ENCODE data around the gene ADK. TPM values are rescaled to one million over a fixed set of nuclear protein-coding genes. Genes with fewer than 3 reads are reported as not detected.

The ADK gene
- total and polyA plus RNA-seq, 2 of the 13 experiments (the other 11 are each of a cell fraction or from before 2014, with no cell fraction given): 48.6 to 79.1 TPM

DNA sequence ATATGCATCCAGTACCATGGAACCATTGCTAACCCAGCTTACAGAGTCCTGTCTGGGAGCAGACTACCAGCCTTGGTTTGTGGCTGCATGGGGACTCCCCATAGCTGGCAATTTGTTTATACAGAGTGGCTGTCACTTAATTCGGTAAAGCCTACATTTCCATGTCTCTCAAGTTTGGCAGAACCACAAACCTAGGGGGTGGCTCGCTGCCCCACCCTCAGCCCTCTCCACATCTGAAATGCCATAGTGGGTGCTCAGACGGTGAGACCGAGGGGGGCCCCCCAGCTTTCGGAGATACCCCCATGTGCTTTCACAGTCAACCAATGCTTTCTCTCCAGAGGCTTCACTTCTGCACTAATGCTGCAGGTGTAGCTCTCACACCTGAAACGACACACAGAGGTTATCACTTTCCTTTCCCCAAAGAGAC, 599.8 kb downstream of the ADK start:
- CTCF ChIA-PET (ENCODE audit: low intra/inter-chr PET ratio, low total read pairs): no interaction called here
- no peaks in the 10 kb centered on the region for H3K36me3 ChIP-seq (replicated peaks in 1 of 2; ENCODE audit: control insufficient read depth in 1 of 2, insufficient read depth in 2 of 2, low read length in 2 of 2)
- H3K27ac ChIP-seq (ENCODE audit: extremely low read length, insufficient read depth, low read length): no peak overlapping the region
- peaks cover 0 to 1% of the 10 kb centered on the region in 2 experiments; a peak in 2 of 5 replicates for H3K27me3 ChIP-seq (ENCODE audit: control insufficient read depth in 1 of 2, insufficient read depth in 2 of 2, low read length in 2 of 2)
- no peak overlapping the region for H3K9ac ChIP-seq (ENCODE audit: insufficient read depth, low read depth, low read length)
- no peak overlapping the region for H3K4me2 ChIP-seq (ENCODE audit: low read depth, low read length)
- intact Hi-C loops (cut with micrococcal nuclease; ENCODE audit: unreplicated experiment) (no loop called here), in situ Hi-C loops (cut with HindIII; ENCODE audit: extremely low pct_ligation_motif_present, low pct_unique_long_range_greater_than_20kb) (no loop called here)
- H2AFZ ChIP-seq (ENCODE audit: low read length): no peak overlapping the region
- TF ChIP-seq, protein P1, sequence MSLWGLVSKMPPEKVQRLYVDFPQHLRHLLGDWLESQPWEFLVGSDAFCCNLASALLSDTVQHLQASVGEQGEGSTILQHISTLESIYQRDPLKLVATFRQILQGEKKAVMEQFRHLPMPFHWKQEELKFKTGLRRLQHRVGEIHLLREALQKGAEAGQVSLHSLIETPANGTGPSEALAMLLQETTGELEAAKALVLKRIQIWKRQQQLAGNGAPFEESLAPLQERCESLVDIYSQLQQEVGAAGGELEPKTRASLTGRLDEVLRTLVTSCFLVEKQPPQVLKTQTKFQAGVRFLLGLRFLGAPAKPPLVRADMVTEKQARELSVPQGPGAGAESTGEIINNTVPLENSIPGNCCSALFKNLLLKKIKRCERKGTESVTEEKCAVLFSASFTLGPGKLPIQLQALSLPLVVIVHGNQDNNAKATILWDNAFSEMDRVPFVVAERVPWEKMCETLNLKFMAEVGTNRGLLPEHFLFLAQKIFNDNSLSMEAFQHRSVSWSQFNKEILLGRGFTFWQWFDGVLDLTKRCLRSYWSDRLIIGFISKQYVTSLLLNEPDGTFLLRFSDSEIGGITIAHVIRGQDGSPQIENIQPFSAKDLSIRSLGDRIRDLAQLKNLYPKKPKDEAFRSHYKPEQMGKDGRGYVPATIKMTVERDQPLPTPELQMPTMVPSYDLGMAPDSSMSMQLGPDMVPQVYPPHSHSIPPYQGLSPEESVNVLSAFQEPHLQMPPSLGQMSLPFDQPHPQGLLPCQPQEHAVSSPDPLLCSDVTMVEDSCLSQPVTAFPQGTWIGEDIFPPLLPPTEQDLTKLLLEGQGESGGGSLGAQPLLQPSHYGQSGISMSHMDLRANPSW (CRISPR knock-in tag; IDR thresholded peaks at IDR 0.05; ENCODE audit: borderline replicate concordance): no peak
- TF ChIP-seq, protein P2, sequence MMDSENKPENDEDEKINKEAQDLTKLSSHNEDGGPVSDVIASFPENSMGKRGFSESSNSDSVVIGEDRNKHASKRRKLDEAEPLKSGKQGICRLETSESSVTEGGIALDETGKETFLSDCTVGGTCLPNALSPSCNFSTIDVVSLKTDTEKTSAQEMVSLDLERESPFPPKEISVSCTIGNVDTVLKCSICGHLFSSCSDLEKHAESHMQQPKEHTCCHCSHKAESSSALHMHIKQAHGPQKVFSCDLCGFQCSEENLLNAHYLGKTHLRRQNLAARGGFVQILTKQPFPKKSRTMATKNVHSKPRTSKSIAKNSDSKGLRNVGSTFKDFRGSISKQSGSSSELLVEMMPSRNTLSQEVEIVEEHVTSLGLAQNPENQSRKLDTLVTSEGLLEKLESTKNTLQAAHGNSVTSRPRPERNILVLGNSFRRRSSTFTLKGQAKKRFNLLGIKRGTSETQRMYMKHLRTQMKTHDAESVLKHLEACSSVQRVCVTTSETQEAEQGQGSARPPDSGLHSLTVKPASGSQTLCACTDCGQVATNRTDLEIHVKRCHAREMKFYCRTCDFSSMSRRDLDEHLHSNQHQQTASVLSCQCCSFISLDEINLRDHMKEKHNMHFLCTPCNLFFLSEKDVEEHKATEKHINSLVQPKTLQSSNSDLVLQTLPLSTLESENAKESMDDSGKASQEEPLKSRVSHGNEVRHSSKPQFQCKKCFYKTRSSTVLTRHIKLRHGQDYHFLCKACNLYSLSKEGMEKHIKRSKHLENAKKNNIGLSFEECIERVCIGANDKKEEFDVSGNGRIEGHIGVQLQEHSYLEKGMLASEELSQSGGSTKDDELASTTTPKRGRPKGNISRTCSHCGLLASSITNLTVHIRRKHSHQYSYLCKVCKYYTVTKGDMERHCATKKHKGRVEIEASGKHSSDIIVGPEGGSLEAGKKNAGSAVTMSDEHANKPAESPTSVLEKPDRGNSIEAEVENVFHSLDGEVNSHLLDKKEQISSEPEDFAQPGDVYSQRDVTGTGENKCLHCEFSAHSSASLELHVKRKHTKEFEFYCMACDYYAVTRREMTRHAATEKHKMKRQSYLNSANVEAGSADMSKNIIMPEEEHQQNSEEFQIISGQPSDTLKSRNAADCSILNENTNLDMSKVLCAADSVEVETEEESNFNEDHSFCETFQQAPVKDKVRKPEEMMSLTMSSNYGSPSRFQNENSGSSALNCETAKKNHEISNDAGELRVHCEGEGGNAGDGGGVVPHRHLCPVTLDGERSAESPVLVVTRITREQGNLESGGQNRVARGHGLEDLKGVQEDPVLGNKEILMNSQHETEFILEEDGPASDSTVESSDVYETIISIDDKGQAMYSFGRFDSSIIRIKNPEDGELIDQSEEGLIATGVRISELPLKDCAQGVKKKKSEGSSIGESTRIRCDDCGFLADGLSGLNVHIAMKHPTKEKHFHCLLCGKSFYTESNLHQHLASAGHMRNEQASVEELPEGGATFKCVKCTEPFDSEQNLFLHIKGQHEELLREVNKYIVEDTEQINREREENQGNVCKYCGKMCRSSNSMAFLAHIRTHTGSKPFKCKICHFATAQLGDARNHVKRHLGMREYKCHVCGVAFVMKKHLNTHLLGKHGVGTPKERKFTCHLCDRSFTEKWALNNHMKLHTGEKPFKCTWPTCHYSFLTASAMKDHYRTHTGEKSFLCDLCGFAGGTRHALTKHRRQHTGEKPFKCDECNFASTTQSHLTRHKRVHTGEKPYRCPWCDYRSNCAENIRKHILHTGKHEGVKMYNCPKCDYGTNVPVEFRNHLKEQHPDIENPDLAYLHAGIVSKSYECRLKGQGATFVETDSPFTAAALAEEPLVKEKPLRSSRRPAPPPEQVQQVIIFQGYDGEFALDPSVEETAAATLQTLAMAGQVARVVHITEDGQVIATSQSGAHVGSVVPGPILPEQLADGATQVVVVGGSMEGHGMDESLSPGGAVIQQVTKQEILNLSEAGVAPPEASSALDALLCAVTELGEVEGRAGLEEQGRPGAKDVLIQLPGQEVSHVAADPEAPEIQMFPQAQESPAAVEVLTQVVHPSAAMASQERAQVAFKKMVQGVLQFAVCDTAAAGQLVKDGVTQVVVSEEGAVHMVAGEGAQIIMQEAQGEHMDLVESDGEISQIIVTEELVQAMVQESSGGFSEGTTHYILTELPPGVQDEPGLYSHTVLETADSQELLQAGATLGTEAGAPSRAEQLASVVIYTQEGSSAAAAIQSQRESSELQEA (CRISPR knock-in tag; IDR thresholded peaks at IDR 0.05; ENCODE audit: not compliant biosample characterization): no peak
- TF ChIP-seq, protein P3, sequence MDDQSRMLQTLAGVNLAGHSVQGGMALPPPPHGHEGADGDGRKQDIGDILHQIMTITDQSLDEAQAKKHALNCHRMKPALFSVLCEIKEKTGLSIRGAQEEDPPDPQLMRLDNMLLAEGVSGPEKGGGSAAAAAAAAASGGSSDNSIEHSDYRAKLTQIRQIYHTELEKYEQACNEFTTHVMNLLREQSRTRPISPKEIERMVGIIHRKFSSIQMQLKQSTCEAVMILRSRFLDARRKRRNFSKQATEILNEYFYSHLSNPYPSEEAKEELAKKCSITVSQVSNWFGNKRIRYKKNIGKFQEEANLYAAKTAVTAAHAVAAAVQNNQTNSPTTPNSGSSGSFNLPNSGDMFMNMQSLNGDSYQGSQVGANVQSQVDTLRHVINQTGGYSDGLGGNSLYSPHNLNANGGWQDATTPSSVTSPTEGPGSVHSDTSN (CRISPR knock-in tag; IDR thresholded peaks at IDR 0.05; ENCODE audit: borderline replicate concordance): no peak
- TF ChIP-seq CAMTA2 (CRISPR knock-in tag; IDR thresholded peaks at IDR 0.05; ENCODE audit: borderline replicate concordance) (no peak), ZNF674 (CRISPR knock-in tag; IDR thresholded peaks at IDR 0.05; ENCODE audit: low read depth) (no peak)
- no TSS peak for BruUV-seq (replicated peaks)
- WGBS (ENCODE audit: low lambda C conversion rate): 52% methylated on average over 6 of the region's 6 CpGs
- ATAC-seq (no peak), FAIRE-seq (no peak), DNase-seq (ENCODE audit: low spot score) (no peak)
- no peaks in the 10 kb centered on the region for H3K9me3 ChIP-seq (ENCODE audit: low read length)
- peaks cover 28% of the 10 kb centered on the region for H3K4me1 ChIP-seq (ENCODE audit: insufficient read depth, low read length)
- no peak overlapping the region for H3K4me3 ChIP-seq (replicated peaks in 1 of 3; ENCODE audit: insufficient read depth in 1 of 3, low read depth in 2 of 3, low read length in 3 of 3)
- H3K79me2 ChIP-seq (ENCODE audit: insufficient read depth, low read length): no peaks in the 10 kb centered on the region
- no peaks in the 10 kb centered on the region for H4K20me1 ChIP-seq (ENCODE audit: insufficient read depth, low read length)
- POLR2A ChIA-PET: no interaction called here
